HepG2 (cell line): Measurements from ENCODE around the gene ING5. TPM values are rescaled to one million over a fixed set of nuclear protein-coding genes. Genes with fewer than 3 reads are reported as not detected.

ENCODE experiments used
- AGO2 ChIP-seq: fragments of 200-400 bp; formaldehyde crosslinking; optimal IDR thresholded peaks from 2 replicates; pipeline ENCODE3; 2017; ENCODE audit warnings: mild to moderate bottlenecking, low read depth, low read length, moderate library complexity
- ARID4A ChIP-seq: sonication (generic); formaldehyde crosslinking; IDR thresholded peaks from 2 replicates; pipeline ENCODE4 v1.5.0; 2020; ENCODE audit warnings: mild to moderate bottlenecking, missing genetic modification reagents, borderline replicate concordance
- SNAI1 ChIP-seq: sonication (generic); formaldehyde crosslinking; IDR thresholded peaks from 2 replicates; pipeline ENCODE4 v1.5.0; 2020; ENCODE audit warnings: mild to moderate bottlenecking, missing genetic modification reagents, borderline replicate concordance
- U2AF1 ChIP-seq: fragments of 200-400 bp; formaldehyde crosslinking; optimal IDR thresholded peaks from 2 replicates; pipeline ENCODE3; 2017; ENCODE audit warnings: mild to moderate bottlenecking, low read depth, low read length
- USF2 ChIP-seq, 2 experiments: sonication (generic) in 1 of 2; formaldehyde crosslinking in 1 of 2; IDR thresholded peaks; 2 replicates each; pipeline versions ENCODE4 v1.5.1 to v1.6.1; 2011 to 2020; ENCODE audit warnings: borderline replicate concordance in 1 of 2, low read depth in 1 of 2, low read length in 1 of 2, mild to moderate bottlenecking in 1 of 2, missing genetic modification reagents in 1 of 2, moderate library complexity in 1 of 2
- ZNF251 ChIP-seq: sonication (generic); formaldehyde crosslinking; IDR thresholded peaks from 2 replicates; pipeline ENCODE4 v1.9.0; 2021; ENCODE audit warnings: mild to moderate bottlenecking, missing genetic modification reagents
- ZNF256 ChIP-seq: sonication (generic); formaldehyde crosslinking; conservative IDR thresholded peaks from 2 replicates; pipeline ENCODE4 v1.4.0; 2020; ENCODE audit warnings: missing genetic modification reagents
- ZNF280D ChIP-seq: sonication (generic); formaldehyde crosslinking; IDR thresholded peaks from 2 replicates; pipeline ENCODE4 v1.5.1; 2020; ENCODE audit warnings: mild to moderate bottlenecking, missing genetic modification reagents
- ZNF614 ChIP-seq: IDR thresholded peaks from 2 replicates; pipeline ENCODE4 v1.6.1; 2018; ENCODE audit warnings: missing biosample characterization, missing genetic modification reagents, inconsistent platforms, borderline replicate concordance
- ZNF784 ChIP-seq: sonication (generic); formaldehyde crosslinking; IDR thresholded peaks from 2 replicates; pipeline ENCODE4 v1.5.1; 2020; ENCODE audit warnings: missing genetic modification reagents, mild to moderate bottlenecking, borderline replicate concordance
- polyA plus RNA-seq, 8 experiments: library from polyadenylated mRNA; depleted of rRNA in 3 of 8; stranded (reverse) in 7 of 8; unstranded in 1 of 8; fragments of >200 nt; fragmentation: Illumina TruSeq in 4 of 8; extraction: Trizol in 4 of 8; gene quantifications; 2 replicates each; pipeline versions ENCODE4 v1.2.1 to v1.2.3, GENCODE V29; 2011 to 2016; ENCODE audit warnings: low read depth in 4 of 8, missing spikeins in 1 of 8, mixed read lengths in 1 of 8; ENCODE audit not compliant: insufficient read depth in 1 of 8
- total RNA-seq, 5 experiments: library from RNA; depleted of rRNA; stranded (reverse); fragments of >200 nt; fragmentation: Illumina TruSeq; extraction: Trizol; gene quantifications; 2 replicates each; pipeline ENCODE4 v1.2.3, GENCODE V29; 2016; ENCODE audit warnings: low read depth in 1 of 5

ING5 gene
- total and polyA plus RNA-seq, 2 of the 13 experiments (the other 11 are each of a cell fraction or from before 2014, with no cell fraction given) = 61.9 to 71.9 TPM

- TF ChIP-seq ZNF256 (CRISPR knock-in tag) (no peak), ZNF251 (no peak), USF2 (IDR thresholded peaks at IDR 0.05; ENCODE audit: low read depth, low read length) (no peak), USF2 (CRISPR knock-in tag; IDR thresholded peaks at IDR 0.05; ENCODE audit: borderline replicate concordance) (no peak), U2AF1 (no peak), SNAI1 (no peak), ZNF784 (CRISPR knock-in tag) (0 out of 2 replicates have a peak, but pooled peaks have one; percentile 21), ZNF280D (CRISPR knock-in tag) (0 out of 2 replicates have a peak, but pooled peaks have one; percentile 25), ARID4A (CRISPR knock-in tag) (peak; percentile 72; the same call in 1 of the 2 replicates), ZNF614 (CRISPR knock-in tag) (peak; percentile 57; the same call in 1 of the 2 replicates), AGO2 (peak; percentile 39)
- TF ChIP-seq, all 625 proteins: peak for 99
These were observed 42.6 kb upstream of the ING5 start (continued) for GRCh38 chr2:241659150-241659739.
